HG03064 (cell line): ENCODE results near the gene CEACAM8.
"Not testable (repeated sequence)": the region's sequence is repeated elsewhere in the genome, so short reads cannot be mapped to it uniquely, and the experiment has no call there.

Experiments used
- ATAC-seq: cut with Tn5 transposase; IDR thresholded peaks from one replicate; pipeline ENCODE4 v1.9.1; 2021; ENCODE audit warnings: low read depth; ENCODE audit not compliant: unreplicated experiment

Gene CEACAM8

DNA sequence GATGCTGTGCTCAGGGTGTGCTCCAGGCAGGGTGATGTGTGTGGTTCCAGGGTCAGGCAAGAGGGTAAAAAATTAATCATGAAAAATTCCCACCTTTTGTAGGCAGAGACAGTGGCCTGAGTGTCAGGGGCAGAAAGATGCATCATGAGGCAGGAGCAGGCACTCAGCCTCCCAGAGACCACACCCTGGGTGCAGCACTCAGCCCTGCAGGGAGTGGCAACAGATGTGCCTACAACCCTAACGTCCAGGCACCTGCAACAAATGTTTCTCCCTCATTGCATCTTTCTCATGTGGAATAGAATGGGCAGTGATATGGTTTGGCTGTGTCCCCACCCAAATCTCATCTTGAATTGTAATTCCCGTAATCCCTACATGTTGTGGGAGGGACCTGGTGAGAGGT lies 46.8 kb downstream of the CEACAM8 start:
- no peak for ATAC-seq

GRCh38 chr19:42546831-42547500 lies 47.8 kb downstream of the CEACAM8 start:
- ATAC-seq, result no peak

DNA sequence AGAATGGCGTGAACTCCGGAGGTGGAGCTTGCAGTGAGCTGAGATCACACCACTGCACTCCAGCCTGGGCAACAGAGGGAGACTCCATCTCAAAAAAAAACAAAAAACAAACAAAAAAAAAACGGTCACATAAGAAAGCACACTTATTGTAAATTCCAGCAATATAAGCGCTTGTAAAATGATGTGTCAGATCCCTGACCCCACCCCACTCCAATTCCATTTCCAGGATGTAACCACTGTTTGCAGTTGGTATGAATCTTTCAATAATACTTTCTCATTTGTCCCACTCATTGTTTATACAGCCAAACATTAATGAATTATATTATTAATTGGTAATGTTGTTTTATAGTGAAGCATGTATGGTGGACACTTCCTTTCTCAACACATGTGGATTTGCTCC lies 50.6 kb downstream of the CEACAM8 start:
- ATAC-seq, result no peak

GRCh38 chr19:42542791-42543190 lies 51.9 kb downstream of the CEACAM8 start:
- no peak for ATAC-seq

- ATAC-seq, result no peak
Measured at GRCh38 chr19:42540071-42540553, 54.6 kb downstream of the CEACAM8 start.

- ATAC-seq, result no peak
Measured at GRCh38 chr19:42538841-42539709, 55.6 kb downstream of the CEACAM8 start.

DNA sequence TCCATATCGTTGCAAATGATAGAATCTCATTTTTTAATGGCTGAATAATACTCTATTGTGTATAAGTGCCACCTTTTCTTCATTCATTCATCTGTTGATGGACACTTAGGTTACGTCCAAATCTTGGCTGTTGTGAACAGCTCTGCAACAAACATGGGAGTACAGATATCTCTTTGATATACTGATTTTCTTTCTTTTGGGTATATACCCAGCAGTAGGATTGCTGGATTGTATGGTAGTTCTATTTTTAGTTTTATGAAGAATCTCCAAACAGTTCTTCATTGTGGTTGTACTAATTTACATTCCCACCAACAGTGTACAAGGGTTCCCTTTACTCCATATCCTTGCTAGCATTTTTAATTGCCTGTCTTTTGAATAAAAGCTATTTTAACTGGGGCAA lies 59.4 kb downstream of the CEACAM8 start:
- not testable (repeated sequence) for ATAC-seq

- ATAC-seq, result no peak
Measured at GRCh38 chr19:42534391-42534790, 60.3 kb downstream of the CEACAM8 start.

- ATAC-seq, result no peak
Measured at GRCh38 chr19:42532891-42533290, 61.8 kb downstream of the CEACAM8 start.

GRCh38 chr19:42531313-42531712 lies 63.4 kb downstream of the CEACAM8 start:
- ATAC-seq, result no peak
